Lung (tissue), 12 donors: Measurements from ENCODE around the gene PTPRD. TPM values are rescaled to one million over a fixed set of nuclear protein-coding genes. Genes with fewer than 3 reads are reported as not detected.

Experiments
- ATAC-seq: fragments of 200-7000 bp; cut with Tn5 transposase; one replicate; pipeline ENCODE4 v1.9.1; 2020; ENCODE audit warnings: moderate number of reproducible peaks; ENCODE audit not compliant: insufficient read depth, low FRiP score
- DNase-seq, 3 donors: peaks; one replicate each; pipeline ENCODE4 v3.0.0-alpha.2; 2013 to 2017
- H3K27ac ChIP-seq, 2 donors: one replicate each; pipeline ENCODE4 v1.5.1; 2013; ENCODE audit warnings: mild to moderate bottlenecking in 2 of 2, moderate library complexity in 2 of 2, control low read depth in 1 of 2, inconsistent platforms in 1 of 2, low read depth in 1 of 2, low read length in 1 of 2
- H3K27me3 ChIP-seq, 3 donors: one replicate each; pipeline ENCODE4 v1.5.1; 2013; ENCODE audit warnings: low read length in 2 of 3; ENCODE audit not compliant: control insufficient read depth in 3 of 3, insufficient read depth in 3 of 3
- H3K36me3 ChIP-seq, 4 donors: one replicate each; pipeline ENCODE4 v1.5.1; 2013; ENCODE audit warnings: low read length in 4 of 4, mild to moderate bottlenecking in 1 of 4, moderate library complexity in 1 of 4; ENCODE audit not compliant: control insufficient read depth in 4 of 4, insufficient read depth in 4 of 4
- H3K4me1 ChIP-seq, 5 donors: one replicate each; pipeline ENCODE4 v1.5.1; 2013; ENCODE audit warnings: low read length in 5 of 5, mild to moderate bottlenecking in 2 of 5, moderate library complexity in 1 of 5; ENCODE audit not compliant: control insufficient read depth in 5 of 5, insufficient read depth in 5 of 5
- H3K4me3 ChIP-seq: one replicate; pipeline ENCODE4 v1.5.1; 2013; ENCODE audit warnings: mild to moderate bottlenecking, control low read depth, moderate library complexity
- H3K9ac ChIP-seq, 2 donors: one replicate each; pipeline ENCODE4 v1.5.1; 2013; ENCODE audit warnings: low read length in 2 of 2, control low read depth in 1 of 2; ENCODE audit not compliant: insufficient read depth in 1 of 2
- H3K9me3 ChIP-seq, 4 donors: one replicate each; pipeline ENCODE4 v1.5.1; 2013; ENCODE audit warnings: low read length in 3 of 4, mild to moderate bottlenecking in 1 of 4, moderate library complexity in 1 of 4; ENCODE audit not compliant: control insufficient read depth in 4 of 4, insufficient read depth in 3 of 4
- CTCF ChIP-seq: IDR thresholded peaks from 2 replicates; pipeline ENCODE4 v1.5.1; 2012; ENCODE audit warnings: mild to moderate bottlenecking; ENCODE audit errors: control extremely low read depth, extremely low read depth
- WGBS, 2 donors: extraction: QIAGEN DNeasy Blood & Tissue Kit; methylation state at CpG; one replicate each; pipeline ENCODE4 v1.1.7; 2013; 5-methylcytosine and 5-hydroxymethylcytosine counted together
- polyA plus RNA-seq, 2 donors: library from polyadenylated mRNA; stranded (reverse); fragments of 200-250 nt; gene quantifications; one replicate each; pipeline ENCODE4 v1.2.1, GENCODE V29; 2013
- total RNA-seq, 2 donors: library from RNA; depleted of rRNA in 1 of 2; stranded (reverse); fragments of >200 nt in 1 of 2; gene quantifications; one replicate each; pipeline ENCODE4 v1.2.1, GENCODE V29; 2014 to 2021
- donor health status: control.
- donor health status: control.
- donor health status: Bipolar disorder and iron deficiency.
- donor health status: healthy.
- donor health status: DM: yes; HTN: yes; CAD: no.

Gene PTPRD
- total and polyA plus RNA-seq, 4 donors, result 1.9 to 145 (median 13.7) TPM

- TF ChIP-seq CTCF, result no peak
Measured at GRCh38 chr9:8835291-8835690, 1777.5 kb downstream of the PTPRD start.

GRCh38 chr9:8832955-8833354 is 1779.8 kb downstream of the PTPRD start:
- ATAC-seq (no peak), DNase-seq (peak in 2 of 3 donors; percentile 36 to 52)
- H3K27me3 ChIP-seq, result no peaks in the 10 kb centered on the region
- H3K36me3 ChIP-seq, result peaks cover 0 to 2% (median 0%) of the 10 kb centered on the region in 4 donors
- H3K4me1 ChIP-seq, result peaks cover 0 to 11% (median 3%) of the 10 kb centered on the region in 5 donors
- no peaks in the 10 kb centered on the region for H3K9me3 ChIP-seq
- H3K27ac ChIP-seq, result no peak overlapping the region
- no peak for TF ChIP-seq CTCF
- H3K4me3 ChIP-seq, result no peak overlapping the region
- WGBS, 2 donors, result 74 to 88% methylated on average over 1 of the region's 1 CpG
- peak overlapping the region in 1 of 2 donors; percentile 17 for H3K9ac ChIP-seq

More at GRCh38 chr9:8835291-8835690, 1777.5 kb downstream of the PTPRD start:
- Histone ChIP-seq H3K36me3 (peaks cover 0 to 2% (median 0%) of the 10 kb centered on the region in 4 donors), H3K27me3 (no peaks in the 10 kb centered on the region), H3K27ac (no peak overlapping the region), H3K9ac (no peak overlapping the region), H3K9me3 (no peaks in the 10 kb centered on the region), H3K4me1 (peaks cover 0 to 8% (median 3%) of the 10 kb centered on the region in 5 donors), H3K4me3 (no peak overlapping the region)
- 96 to 99% methylated on average over 3 of the region's 3 CpGs for WGBS, 2 donors
- no peak for DNase-seq
- no peak for ATAC-seq

GRCh38 chr9:8832386-8832785 is 1780.4 kb downstream of the PTPRD start:
- WGBS, 2 donors, result 69 to 72% methylated on average over 1 of the region's 1 CpG
- Histone ChIP-seq H3K9ac (no peak overlapping the region), H3K4me1 (peaks cover 0 to 11% (median 3%) of the 10 kb centered on the region in 5 donors), H3K27ac (no peak overlapping the region), H3K4me3 (no peak overlapping the region), H3K36me3 (peaks cover 0 to 2% (median 0%) of the 10 kb centered on the region in 4 donors), H3K9me3 (no peaks in the 10 kb centered on the region), H3K27me3 (no peaks in the 10 kb centered on the region)
- TF ChIP-seq CTCF, result no peak
- DNase-seq (no peak), ATAC-seq (no peak)

GRCh38 chr9:8831568-8831967 is 1781.2 kb downstream of the PTPRD start:
- Histone ChIP-seq H3K36me3 (peaks cover 0 to 2% (median 0%) of the 10 kb centered on the region in 4 donors), H3K27ac (no peak overlapping the region), H3K4me3 (no peak overlapping the region), H3K4me1 (peaks cover 0 to 11% (median 3%) of the 10 kb centered on the region in 5 donors), H3K27me3 (no peaks in the 10 kb centered on the region), H3K9me3 (no peaks in the 10 kb centered on the region), H3K9ac (no peak overlapping the region)
- 60 to 79% methylated on average over 2 of the region's 2 CpGs for WGBS, 2 donors
- ATAC-seq (no peak), DNase-seq (no peak)
- no peak for TF ChIP-seq CTCF
